Measurements from ENCODE around the gene SORCS2.
"Not testable (repeated sequence)": the region's sequence is repeated elsewhere in the genome, so short reads cannot be mapped to it uniquely, and the experiment has no call there.

Gene SORCS2

DNA sequence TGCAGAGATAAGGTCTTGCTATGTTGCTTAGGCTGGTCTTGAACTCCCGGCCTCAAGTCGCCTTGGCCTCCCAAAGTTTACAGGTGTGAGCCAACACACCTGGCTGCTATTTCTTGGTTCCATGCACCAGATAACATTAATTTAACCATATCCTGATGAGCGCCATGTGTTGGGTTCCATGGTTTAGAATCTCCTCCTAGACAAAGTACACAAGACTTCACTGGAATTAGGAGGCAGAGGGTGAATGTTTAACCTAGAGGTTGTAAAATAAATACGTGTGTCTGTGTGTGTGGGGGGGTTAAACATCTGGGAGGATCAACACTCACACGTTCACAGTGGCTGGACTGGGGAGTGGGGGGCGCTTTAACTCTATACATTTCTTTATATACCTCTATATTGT lies 32.4 kb upstream of the SORCS2 start:
- CTCF ChIA-PET, result no interaction called here
- POLR2A ChIA-PET, result no interaction called here
- no peak for DNase-seq (ENCODE audit: extremely low spot score)
- TF ChIP-seq, protein P1, sequence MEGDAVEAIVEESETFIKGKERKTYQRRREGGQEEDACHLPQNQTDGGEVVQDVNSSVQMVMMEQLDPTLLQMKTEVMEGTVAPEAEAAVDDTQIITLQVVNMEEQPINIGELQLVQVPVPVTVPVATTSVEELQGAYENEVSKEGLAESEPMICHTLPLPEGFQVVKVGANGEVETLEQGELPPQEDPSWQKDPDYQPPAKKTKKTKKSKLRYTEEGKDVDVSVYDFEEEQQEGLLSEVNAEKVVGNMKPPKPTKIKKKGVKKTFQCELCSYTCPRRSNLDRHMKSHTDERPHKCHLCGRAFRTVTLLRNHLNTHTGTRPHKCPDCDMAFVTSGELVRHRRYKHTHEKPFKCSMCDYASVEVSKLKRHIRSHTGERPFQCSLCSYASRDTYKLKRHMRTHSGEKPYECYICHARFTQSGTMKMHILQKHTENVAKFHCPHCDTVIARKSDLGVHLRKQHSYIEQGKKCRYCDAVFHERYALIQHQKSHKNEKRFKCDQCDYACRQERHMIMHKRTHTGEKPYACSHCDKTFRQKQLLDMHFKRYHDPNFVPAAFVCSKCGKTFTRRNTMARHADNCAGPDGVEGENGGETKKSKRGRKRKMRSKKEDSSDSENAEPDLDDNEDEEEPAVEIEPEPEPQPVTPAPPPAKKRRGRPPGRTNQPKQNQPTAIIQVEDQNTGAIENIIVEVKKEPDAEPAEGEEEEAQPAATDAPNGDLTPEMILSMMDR (IDR thresholded peaks at IDR 0.05; ENCODE audit: control extremely low read depth, extremely low read depth, low read depth, missing control alignments), result no peak

DNA sequence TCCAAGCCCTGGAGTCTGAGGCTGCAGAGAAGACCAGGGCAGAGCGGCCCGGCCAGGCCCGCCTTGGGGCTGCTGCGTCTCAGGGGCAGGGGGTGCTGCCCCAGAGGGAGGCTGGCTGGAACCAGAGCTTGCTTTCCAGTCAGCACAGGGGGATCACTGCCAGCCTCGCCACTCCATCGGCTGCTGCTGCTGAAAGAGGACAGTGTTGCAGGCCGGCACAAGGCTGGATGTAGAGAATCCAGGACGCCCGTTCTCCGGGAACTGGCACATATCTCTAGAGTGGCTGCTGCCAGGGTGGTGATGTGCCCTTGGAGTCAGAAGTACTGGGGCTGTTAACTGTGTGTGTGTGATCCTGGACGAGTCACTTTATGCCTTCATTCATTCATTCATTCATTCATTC lies 31.9 kb upstream of the SORCS2 start:
- TF ChIP-seq, protein P1 (IDR thresholded peaks at IDR 0.05; ENCODE audit: control extremely low read depth, extremely low read depth, low read depth, missing control alignments), result no peak
- no peak for DNase-seq (ENCODE audit: extremely low spot score)
- ChIA-PET CTCF (no interaction called here), POLR2A (no interaction called here)

DNA sequence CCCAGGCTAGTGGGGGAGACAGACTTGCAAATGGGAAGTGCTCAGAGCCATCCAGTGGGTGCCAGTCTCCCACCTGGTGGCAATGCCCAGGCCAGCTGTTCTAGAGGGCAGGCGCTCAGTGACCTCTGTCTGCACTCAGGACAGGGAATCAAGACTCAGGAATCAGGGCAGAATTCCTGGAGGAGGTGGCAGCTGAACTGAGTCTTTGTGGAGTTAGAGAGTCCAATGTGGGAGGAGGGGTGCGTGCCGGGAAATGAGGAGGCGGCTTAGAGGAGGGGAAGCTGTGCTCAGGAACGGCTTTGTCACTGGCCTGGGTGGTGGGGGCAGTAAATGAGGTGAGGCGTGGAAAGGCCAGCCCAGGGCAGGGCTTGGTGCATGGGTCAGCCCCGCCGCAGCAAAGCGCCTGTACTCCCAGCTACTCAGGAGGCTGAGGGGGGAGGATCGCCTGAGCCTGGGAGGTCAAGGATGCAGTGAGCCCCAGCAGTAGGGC lies 31.3 kb upstream of the SORCS2 start:
- ChIA-PET CTCF (no interaction called here), POLR2A (no interaction called here)
- TF ChIP-seq, protein P1 (IDR thresholded peaks at IDR 0.05; ENCODE audit: control extremely low read depth, extremely low read depth, low read depth, missing control alignments), result no peak
- no peak for DNase-seq (ENCODE audit: extremely low spot score)

DNA sequence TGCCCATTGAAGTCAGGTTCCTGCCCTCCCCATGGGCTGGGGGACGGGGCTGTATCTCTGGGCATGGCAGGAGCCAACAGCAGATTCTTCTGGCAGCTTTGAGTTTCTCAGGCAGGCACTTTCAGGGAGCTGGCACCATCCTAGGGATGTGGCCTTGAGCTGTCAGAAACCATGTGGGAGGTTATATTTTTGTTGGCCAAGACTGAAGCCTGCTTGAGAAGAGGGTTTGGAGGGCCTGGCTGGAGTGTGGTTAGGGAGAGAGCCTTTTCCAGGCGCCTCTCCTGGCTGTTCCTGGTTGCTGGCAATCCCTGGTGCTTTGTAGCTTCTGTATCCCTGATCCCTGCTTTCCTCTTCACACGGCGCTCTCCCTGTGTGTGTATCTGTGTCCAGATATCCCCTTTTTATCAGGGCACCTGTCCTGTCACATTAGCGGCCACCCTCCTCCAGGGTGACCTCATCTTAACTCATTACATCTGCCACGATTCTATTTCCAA lies 30.6 kb upstream of the SORCS2 start:
- TF ChIP-seq, protein P1 (IDR thresholded peaks at IDR 0.05; ENCODE audit: control extremely low read depth, extremely low read depth, low read depth, missing control alignments), result no peak
- no peak for DNase-seq (ENCODE audit: extremely low spot score)
- POLR2A ChIA-PET, result no interaction called here
- CTCF ChIA-PET, result no interaction called here

DNA sequence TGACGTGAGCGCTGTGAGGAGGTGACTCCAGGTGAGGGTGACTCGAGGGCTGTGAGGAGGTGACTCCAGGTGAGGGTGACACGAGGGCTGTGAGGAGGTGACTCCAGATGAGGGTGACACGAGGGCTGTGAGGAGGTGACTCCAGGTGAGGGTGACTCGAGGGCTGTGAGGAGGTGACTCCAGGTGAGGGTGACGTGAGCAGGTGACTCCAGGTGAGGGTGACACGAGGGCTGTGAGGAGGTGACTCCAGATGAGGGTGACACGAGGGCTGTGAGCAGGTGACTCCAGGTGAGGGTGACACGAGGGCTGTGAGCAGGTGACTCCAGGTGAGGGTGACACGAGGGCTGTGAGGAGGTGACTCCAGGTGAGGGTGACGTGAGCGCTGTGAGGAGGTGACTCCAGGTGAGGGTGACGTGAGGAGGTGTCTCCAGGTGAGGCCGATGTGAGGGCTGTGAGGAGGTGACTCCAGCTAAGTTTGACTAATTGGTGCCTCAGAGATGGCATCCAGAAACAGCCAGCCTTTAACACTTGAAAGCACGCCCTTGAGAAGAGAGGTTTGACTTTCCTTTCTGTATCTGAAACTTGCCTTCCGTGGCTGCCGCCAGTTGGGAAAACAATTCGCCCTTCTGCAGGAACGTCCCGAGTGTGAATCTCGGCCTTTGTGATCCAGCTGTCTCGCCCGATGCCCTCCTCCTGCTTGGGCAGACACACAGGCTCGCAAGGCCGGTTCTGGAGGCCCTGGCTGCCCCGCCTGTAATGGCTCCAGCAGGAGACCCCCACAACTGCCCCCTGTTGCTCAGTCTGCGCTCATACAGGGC lies 27.1 kb upstream of the SORCS2 start:
- POLR2A ChIA-PET; DNase-seq (ENCODE audit: extremely low spot score); CTCF ChIA-PET: not testable (repeated sequence)

DNA sequence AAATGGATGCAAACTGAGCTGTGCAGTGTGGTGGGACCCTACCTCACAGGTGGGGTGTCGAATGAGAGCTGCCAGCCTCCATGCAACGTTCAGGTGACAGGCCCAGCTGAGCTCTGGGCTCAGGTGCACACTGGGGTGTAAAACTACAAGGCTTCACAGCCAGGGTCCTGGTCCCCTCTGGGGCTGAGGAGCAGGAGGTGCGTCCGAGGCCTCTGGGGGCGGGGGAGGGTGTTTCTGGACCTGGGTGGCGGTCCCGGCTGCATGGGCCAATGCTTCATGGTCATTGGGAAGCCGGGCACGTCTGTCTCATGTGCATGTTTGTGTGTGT lies 26.5 kb upstream of the SORCS2 start:
- POLR2A ChIA-PET, result no interaction called here
- no peak for DNase-seq (ENCODE audit: extremely low spot score)
- CTCF ChIA-PET, result no interaction called here
- TF ChIP-seq, protein P1 (IDR thresholded peaks at IDR 0.05; ENCODE audit: control extremely low read depth, extremely low read depth, low read depth, missing control alignments), result no peak

DNA sequence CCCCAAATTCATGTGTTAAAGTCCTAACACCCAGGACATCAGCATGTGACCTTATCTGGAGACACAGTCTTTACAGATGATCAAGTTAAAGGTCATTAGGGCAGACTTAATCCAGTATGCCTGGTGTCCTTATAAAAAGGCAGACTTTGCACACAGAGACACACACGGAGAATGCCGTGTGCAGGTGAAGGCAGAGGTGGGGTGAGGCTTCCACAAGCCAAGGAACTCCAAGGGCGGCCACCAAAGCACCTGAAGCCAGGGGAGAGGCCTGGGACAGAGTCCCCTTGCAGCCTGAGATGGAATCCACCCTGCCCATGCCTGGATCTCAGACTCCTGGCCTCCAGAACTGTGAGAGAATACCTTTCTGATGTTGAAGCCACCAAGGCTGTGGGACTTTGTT lies 26.1 kb upstream of the SORCS2 start:
- ChIA-PET CTCF (no interaction called here), POLR2A (no interaction called here)
- DNase-seq (ENCODE audit: extremely low spot score), result no peak
- TF ChIP-seq, protein P1 (IDR thresholded peaks at IDR 0.05; ENCODE audit: control extremely low read depth, extremely low read depth, low read depth, missing control alignments), result no peak

Measured in GM10248 (cell line).